ENCODE results near the gene ITGB3. TPM values are rescaled to one million over a fixed set of nuclear protein-coding genes. Genes with fewer than 3 reads are reported as not detected.

The ITGB3 gene
- total and polyA plus RNA-seq, 9 of the 15 experiments (the other 6 are each of a cell fraction or from before 2014, with no cell fraction given): 0.08 to 2.6 (median 0.62) TPM; not detected in 1

DNA sequence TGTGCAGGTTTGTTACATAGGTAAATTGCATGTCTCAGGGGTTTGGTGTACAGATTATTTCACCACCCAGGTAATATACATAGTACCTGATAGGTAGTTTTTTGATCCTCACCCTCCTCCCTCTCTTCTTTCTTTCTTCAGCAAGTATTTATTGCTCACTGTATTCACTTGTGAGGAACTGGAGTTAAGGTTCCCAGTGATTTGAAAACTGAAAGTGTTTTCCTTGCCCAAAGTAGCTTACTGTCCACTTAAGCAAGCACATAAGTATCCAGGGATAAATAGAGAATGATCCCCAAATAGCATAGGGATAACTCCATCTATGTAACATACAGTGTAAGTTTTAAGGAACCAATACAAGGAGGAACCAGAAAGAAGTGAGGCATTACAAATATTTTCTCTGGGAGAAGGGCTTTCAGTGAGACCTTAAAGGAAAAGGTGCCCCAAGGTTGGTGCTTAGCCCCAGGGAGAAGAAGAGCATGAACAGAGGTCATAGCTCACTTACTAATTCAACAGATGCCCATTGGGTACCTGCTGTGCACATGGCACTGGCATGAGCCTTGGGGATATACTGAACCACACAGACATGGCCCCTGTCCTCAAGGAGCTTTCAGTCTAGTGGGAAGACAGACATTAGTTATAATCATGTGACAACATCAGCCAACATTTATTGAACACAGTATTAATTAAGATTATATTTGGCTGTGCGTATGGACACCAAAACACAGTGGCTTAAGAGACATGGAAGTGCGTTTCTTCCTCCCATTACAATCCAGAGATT lies 27.5 kb upstream of the ITGB3 start:
- no peak overlapping the region for H3K4me2 ChIP-seq (ENCODE audit: insufficient read depth, low read length)
- BruUV-seq (replicated peaks): no TSS peak

More for the DNA sequence above, 27.5 kb upstream of the ITGB3 start:
- no peak for DNase-seq (ENCODE audit: extremely low read depth in 1 of 4, low spot score in 3 of 4)
- Histone ChIP-seq H3K27ac (ENCODE audit: extremely low read depth, low read depth, low read length) (peak overlapping the region; percentile 60; the same call in 1 of the 3 replicates), H3K36me3 (ENCODE audit: control insufficient read depth, insufficient read depth, low read length) (peaks cover 34% of the 10 kb centered on the region), H3K27me3 (ENCODE audit: control insufficient read depth in 2 of 2, insufficient read depth in 2 of 2, low read length in 2 of 2) (no peaks in the 10 kb centered on the region), H3K9ac (ENCODE audit: insufficient read depth in 1 of 2, low read depth in 2 of 2, low read length in 2 of 2) (no peak overlapping the region), H2AFZ (ENCODE audit: low read depth, low read length) (no peak overlapping the region), H3K79me2 (ENCODE audit: control insufficient read depth, insufficient read depth, low read length) (no peaks in the 10 kb centered on the region), H4K20me1 (replicated peaks; ENCODE audit: control insufficient read depth, insufficient read depth, low read length) (no peaks in the 10 kb centered on the region), H3K9me3 (replicated peaks; ENCODE audit: control insufficient read depth, insufficient read depth, low read depth, low read length) (peaks cover 24% of the 10 kb centered on the region), H3K4me1 (replicated peaks in 1 of 2; ENCODE audit: control insufficient read depth in 2 of 2, insufficient read depth in 2 of 2, low read length in 2 of 2) (peaks cover 12 to 24% of the 10 kb centered on the region in 2 experiments; a peak in 4 of 5 replicates), H3K9me1 (ENCODE audit: control insufficient read depth, insufficient read depth, low read length) (no peaks in the 10 kb centered on the region), H3K4me3 (no peak overlapping the region)
- in situ Hi-C loops (cut with MboI) (loop anchor here (10.0 kb wide), 1 partner anchor 389 kb away; no protein-coding TSS in a partner anchor), intact Hi-C loops (cut with micrococcal nuclease) (no loop called here)
- 94% methylated on average over 2 of the region's 2 CpGs for WGBS (ENCODE audit: insufficient coverage, low coverage, missing lambda C conversion rate)
- TF ChIP-seq, protein P1, sequence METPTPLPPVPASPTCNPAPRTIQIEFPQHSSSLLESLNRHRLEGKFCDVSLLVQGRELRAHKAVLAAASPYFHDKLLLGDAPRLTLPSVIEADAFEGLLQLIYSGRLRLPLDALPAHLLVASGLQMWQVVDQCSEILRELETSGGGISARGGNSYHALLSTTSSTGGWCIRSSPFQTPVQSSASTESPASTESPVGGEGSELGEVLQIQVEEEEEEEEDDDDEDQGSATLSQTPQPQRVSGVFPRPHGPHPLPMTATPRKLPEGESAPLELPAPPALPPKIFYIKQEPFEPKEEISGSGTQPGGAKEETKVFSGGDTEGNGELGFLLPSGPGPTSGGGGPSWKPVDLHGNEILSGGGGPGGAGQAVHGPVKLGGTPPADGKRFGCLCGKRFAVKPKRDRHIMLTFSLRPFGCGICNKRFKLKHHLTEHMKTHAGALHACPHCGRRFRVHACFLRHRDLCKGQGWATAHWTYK (CRISPR knock-in tag; IDR thresholded peaks at IDR 0.05): no peak
- peak; percentile 56 for TF ChIP-seq TRIM28 (IDR thresholded peaks at IDR 0.05)
- no peak for TF ChIP-seq HDAC2 (IDR thresholded peaks at IDR 0.05)
- TF ChIP-seq ZNF324 (CRISPR knock-in tag; IDR thresholded peaks at IDR 0.05): no peak
- TF ChIP-seq TRIM24 (IDR thresholded peaks at IDR 0.05): peak in 1 of 2 experiments; percentile 27; a peak in 1 of 4 replicates
- TF ChIP-seq EGR1 (conservative IDR thresholded peaks at IDR 0.05): no peak
- TF ChIP-seq HMGN3 (IDR thresholded peaks at IDR 0.05; ENCODE audit: borderline replicate concordance, extremely low read depth, insufficient read length, low read depth, low read length): no peak
- no peak for TF ChIP-seq NBN (IDR thresholded peaks at IDR 0.05; ENCODE audit: low read depth)
- TF ChIP-seq ZNF766 (CRISPR knock-in tag; conservative IDR thresholded peaks at IDR 0.05): no peak
- no peak for TF ChIP-seq PML (IDR thresholded peaks at IDR 0.05; ENCODE audit: low read length)
- no peak for TF ChIP-seq DNMT1 (IDR thresholded peaks at IDR 0.05)
- TF ChIP-seq, protein P2, sequence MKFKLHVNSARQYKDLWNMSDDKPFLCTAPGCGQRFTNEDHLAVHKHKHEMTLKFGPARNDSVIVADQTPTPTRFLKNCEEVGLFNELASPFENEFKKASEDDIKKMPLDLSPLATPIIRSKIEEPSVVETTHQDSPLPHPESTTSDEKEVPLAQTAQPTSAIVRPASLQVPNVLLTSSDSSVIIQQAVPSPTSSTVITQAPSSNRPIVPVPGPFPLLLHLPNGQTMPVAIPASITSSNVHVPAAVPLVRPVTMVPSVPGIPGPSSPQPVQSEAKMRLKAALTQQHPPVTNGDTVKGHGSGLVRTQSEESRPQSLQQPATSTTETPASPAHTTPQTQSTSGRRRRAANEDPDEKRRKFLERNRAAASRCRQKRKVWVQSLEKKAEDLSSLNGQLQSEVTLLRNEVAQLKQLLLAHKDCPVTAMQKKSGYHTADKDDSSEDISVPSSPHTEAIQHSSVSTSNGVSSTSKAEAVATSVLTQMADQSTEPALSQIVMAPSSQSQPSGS (CRISPR knock-in tag; IDR thresholded peaks at IDR 0.05): no peak
- TF ChIP-seq FOXK2 (conservative IDR thresholded peaks at IDR 0.05 in 1 of 2, IDR thresholded peaks at IDR 0.05 in 1 of 2; ENCODE audit: low read depth in 2 of 2): 0 out of 4 replicates have a peak, but pooled peaks of 1 of the 2 experiments have one; percentile 28
- TF ChIP-seq, protein P3, sequence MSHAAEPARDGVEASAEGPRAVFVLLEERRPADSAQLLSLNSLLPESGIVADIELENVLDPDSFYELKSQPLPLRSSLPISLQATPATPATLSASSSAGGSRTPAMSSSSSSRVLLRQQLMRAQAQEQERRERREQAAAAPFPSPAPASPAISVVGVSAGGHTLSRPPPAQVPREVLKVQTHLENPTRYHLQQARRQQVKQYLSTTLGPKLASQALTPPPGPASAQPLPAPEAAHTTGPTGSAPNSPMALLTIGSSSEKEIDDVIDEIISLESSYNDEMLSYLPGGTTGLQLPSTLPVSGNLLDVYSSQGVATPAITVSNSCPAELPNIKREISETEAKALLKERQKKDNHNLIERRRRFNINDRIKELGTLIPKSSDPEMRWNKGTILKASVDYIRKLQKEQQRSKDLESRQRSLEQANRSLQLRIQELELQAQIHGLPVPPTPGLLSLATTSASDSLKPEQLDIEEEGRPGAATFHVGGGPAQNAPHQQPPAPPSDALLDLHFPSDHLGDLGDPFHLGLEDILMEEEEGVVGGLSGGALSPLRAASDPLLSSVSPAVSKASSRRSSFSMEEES (CRISPR knock-in tag; IDR thresholded peaks at IDR 0.05): peak; percentile 12; the same call in 1 of the 2 replicates
- TF ChIP-seq SMARCE1 (IDR thresholded peaks at IDR 0.05): 0 out of 2 replicates have a peak, but pooled peaks have one; percentile 4
- TF ChIP-seq GTF2A2 (tag; IDR thresholded peaks at IDR 0.05): no peak
- no peak for TF ChIP-seq SIX5 (IDR thresholded peaks at IDR 0.05; ENCODE audit: borderline replicate concordance in 1 of 2, insufficient read depth in 1 of 2, low read depth in 1 of 2, low read length in 2 of 2)
- no peak for TF ChIP-seq MAZ (CRISPR knock-in tag; conservative IDR thresholded peaks at IDR 0.05 in 1 of 2, IDR thresholded peaks at IDR 0.05 in 1 of 2)
- TF ChIP-seq ZNF316 (IDR thresholded peaks at IDR 0.05): peak; percentile 75
- no peak for TF ChIP-seq ZNF583 (CRISPR knock-in tag; IDR thresholded peaks at IDR 0.05)
- no peak for ATAC-seq
- POLR2A ChIA-PET: interaction anchor here (0.6 to 1.4 kb wide), 5 partner anchors 16 to 423 kb away, joined by 3 to 5 read pairs (median 3); partner anchors contain the start of gene KPNB1
- FAIRE-seq: no peak
- CTCF ChIA-PET (ENCODE audit: low intra/inter-chr PET ratio): no interaction called here
